ENCODE data around the gene CLCF1. TPM values are rescaled to one million over a fixed set of nuclear protein-coding genes. Genes with fewer than 3 reads are reported as not detected.

Gene CLCF1
- total and polyA plus RNA-seq, 2 donors (not counting 3 experiments of a cell fraction or from before 2014, with no cell fraction given) = 5.8 to 6.5 TPM

DNA sequence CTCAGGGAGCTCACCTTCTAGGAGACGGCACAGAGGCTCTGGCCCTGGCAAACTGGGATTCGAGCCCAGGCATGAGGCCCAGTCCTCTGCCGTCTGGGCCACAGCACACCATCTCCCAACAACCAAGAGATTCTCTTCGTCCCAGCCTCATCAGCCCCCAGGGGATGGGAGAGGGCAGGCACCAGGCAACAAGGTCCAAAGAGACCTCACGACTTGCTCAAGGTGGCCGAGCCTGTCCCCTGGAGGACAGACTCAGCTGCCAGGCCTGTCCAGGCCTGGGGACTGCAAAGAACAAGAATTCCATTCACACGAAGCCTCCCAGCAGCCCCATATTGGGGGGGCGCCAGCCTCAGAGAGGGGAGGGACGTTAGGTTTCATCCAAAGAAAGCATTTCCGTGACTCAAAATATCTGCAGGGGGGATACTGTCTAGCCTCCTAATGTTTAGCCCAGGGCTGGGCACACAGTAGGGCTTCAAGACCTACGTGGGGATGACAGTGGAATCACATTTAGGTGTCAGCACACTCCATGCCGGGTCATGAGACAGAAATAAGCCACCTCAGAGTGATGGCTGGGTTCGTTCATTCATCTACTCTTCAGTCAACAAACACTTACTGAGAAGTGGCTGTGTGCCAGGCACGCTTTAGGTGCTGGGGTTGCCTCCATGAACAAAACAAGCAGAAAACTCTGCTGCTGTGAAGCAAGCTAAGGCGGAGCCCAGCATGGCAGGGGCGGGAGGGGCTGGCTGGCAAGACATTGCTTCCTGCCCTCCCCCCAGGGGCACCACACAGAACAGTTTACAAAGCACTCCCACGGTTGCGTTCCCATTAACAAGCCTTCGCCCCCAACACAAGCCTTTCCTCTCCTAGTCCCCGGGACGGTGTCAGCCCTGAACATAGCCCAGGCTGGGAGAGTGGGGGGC, 43.3 kb upstream of the CLCF1 start:
- peaks cover 0 to 10% of the 10 kb centered on the region in 2 experiments for H3K27me3 ChIP-seq (ENCODE audit: control insufficient read depth in 2 of 2, insufficient read depth in 2 of 2, low read length in 2 of 2)
- H3K9ac ChIP-seq (replicated peaks; ENCODE audit: extremely low read depth, insufficient read depth, low read length) = no peak overlapping the region
- H3K4me1 ChIP-seq (ENCODE audit: control insufficient read depth, extremely low read depth, insufficient read depth, low read length) = peaks cover 4% of the 10 kb centered on the region
- CTCF ChIA-PET = no interaction called here
- intact Hi-C loops (cut with micrococcal nuclease) (no loop called here), dilution Hi-C loops (cut with MboI; ENCODE audit: extremely low pct_ligation_motif_present, low sequenced_read_pairs) (no loop called here)
- DNase-seq (ENCODE audit: low read depth, low spot score) = peak; percentile 18
- no peak overlapping the region for H3K27ac ChIP-seq (ENCODE audit: insufficient read depth, low read depth, low read length)
- no peaks in the 10 kb centered on the region for H3K9me3 ChIP-seq (replicated peaks; ENCODE audit: control insufficient read depth, insufficient read depth, low read length)
- no TSS peak for BruUV-seq (replicated peaks)
- no peak overlapping the region for H2AFZ ChIP-seq (ENCODE audit: low read depth, low read length)
- no peak for FAIRE-seq
- H3K79me2 ChIP-seq (ENCODE audit: control insufficient read depth, insufficient read depth, low read length) = no peaks in the 10 kb centered on the region
- no peak overlapping the region for H3K4me2 ChIP-seq (ENCODE audit: insufficient read depth, low read length)
- POLR2A ChIA-PET = no interaction called here
- no peak overlapping the region for H3K4me3 ChIP-seq (replicated peaks in 1 of 3; ENCODE audit: insufficient read depth in 1 of 3, low read depth in 1 of 3, low read length in 3 of 3)
- H4K20me1 ChIP-seq (replicated peaks; ENCODE audit: control insufficient read depth, extremely low read depth, insufficient read depth, low read length) = no peaks in the 10 kb centered on the region
- TF ChIP-seq POLR2AphosphoS5 (IDR thresholded peaks at IDR 0.05; ENCODE audit: insufficient read depth, low read depth, low read length) (no peak), FOS (IDR thresholded peaks at IDR 0.05; ENCODE audit: borderline replicate concordance, insufficient read depth, low read length) (no peak), JUN (IDR thresholded peaks at IDR 0.05; ENCODE audit: borderline replicate concordance, insufficient read depth, insufficient read length, low read depth) (no peak), POLR2A (IDR thresholded peaks at IDR 0.05; ENCODE audit: low read depth, low read length) (no peak), MYC (IDR thresholded peaks at IDR 0.05; ENCODE audit: low read depth, low read length) (no peak), GATA2 (IDR thresholded peaks at IDR 0.05; ENCODE audit: insufficient read depth, insufficient read length, low read depth, low read length) (no peak), EZH2 (IDR thresholded peaks at IDR 0.05; ENCODE audit: borderline replicate concordance, low read depth, low read length, severe bottlenecking) (no peak)
- TF ChIP-seq, protein P1, sequence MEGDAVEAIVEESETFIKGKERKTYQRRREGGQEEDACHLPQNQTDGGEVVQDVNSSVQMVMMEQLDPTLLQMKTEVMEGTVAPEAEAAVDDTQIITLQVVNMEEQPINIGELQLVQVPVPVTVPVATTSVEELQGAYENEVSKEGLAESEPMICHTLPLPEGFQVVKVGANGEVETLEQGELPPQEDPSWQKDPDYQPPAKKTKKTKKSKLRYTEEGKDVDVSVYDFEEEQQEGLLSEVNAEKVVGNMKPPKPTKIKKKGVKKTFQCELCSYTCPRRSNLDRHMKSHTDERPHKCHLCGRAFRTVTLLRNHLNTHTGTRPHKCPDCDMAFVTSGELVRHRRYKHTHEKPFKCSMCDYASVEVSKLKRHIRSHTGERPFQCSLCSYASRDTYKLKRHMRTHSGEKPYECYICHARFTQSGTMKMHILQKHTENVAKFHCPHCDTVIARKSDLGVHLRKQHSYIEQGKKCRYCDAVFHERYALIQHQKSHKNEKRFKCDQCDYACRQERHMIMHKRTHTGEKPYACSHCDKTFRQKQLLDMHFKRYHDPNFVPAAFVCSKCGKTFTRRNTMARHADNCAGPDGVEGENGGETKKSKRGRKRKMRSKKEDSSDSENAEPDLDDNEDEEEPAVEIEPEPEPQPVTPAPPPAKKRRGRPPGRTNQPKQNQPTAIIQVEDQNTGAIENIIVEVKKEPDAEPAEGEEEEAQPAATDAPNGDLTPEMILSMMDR (IDR thresholded peaks at IDR 0.05; ENCODE audit: extremely low read depth in 1 of 2, insufficient read depth in 1 of 2, low read depth in 1 of 2, low read length in 2 of 2) = no peak
- TF ChIP-seq, protein P2, sequence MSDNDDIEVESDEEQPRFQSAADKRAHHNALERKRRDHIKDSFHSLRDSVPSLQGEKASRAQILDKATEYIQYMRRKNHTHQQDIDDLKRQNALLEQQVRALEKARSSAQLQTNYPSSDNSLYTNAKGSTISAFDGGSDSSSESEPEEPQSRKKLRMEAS (IDR thresholded peaks at IDR 0.05; ENCODE audit: insufficient read depth, insufficient read length) = no peak
- no peaks in the 10 kb centered on the region for H3K36me3 ChIP-seq (ENCODE audit: control insufficient read depth in 2 of 2, extremely low read depth in 1 of 2, insufficient read depth in 2 of 2, low read length in 2 of 2)
- no peaks in the 10 kb centered on the region for H3K9me1 ChIP-seq (replicated peaks; ENCODE audit: control insufficient read depth, extremely low read depth, insufficient read depth, low read length)

Measured in endothelial cell of umbilical vein (primary cell).